Heart right ventricle (tissue), 16 donors: ENCODE data around the gene ATP8B1. TPM values are rescaled to one million over a fixed set of nuclear protein-coding genes. Genes with fewer than 3 reads are reported as not detected.

Experiments used
- ATAC-seq, 8 donors: fragments of 200-7000 bp; cut with Tn5 transposase; one replicate each; pipeline ENCODE4 v1.9.1; 2020; ENCODE audit warnings: mild to moderate bottlenecking in 8 of 8, moderate library complexity in 8 of 8, moderate number of reproducible peaks in 1 of 8
- DNase-seq, 2 donors: peaks; one replicate each; pipeline ENCODE4 v3.0.0-alpha.2; 2020
- H3K27ac ChIP-seq, 10 donors: fragments of 200-600 bp; sonication (generic) in 2 of 10; one replicate each; pipeline versions ENCODE4 v1.5.0 to v1.8.0; 2020 to 2022; ENCODE audit warnings: mild to moderate bottlenecking in 3 of 10
- H3K27me3 ChIP-seq, 7 donors: fragments of 200-600 bp; one replicate each; pipeline ENCODE4 v1.8.0; 2021 to 2022; ENCODE audit warnings: mild to moderate bottlenecking in 2 of 7
- H3K36me3 ChIP-seq, 9 donors: fragments of 200-600 bp; sonication (generic) in 1 of 9; one replicate each; pipeline versions ENCODE4 v1.5.0 to v1.8.0; 2020 to 2022; ENCODE audit warnings: mild to moderate bottlenecking in 2 of 9
- H3K4me1 ChIP-seq, 9 donors: fragments of 200-600 bp; sonication (generic) in 1 of 9; one replicate each; pipeline versions ENCODE4 v1.5.0 to v1.8.0; 2020 to 2022; ENCODE audit warnings: mild to moderate bottlenecking in 4 of 9
- H3K4me3 ChIP-seq, 10 donors: fragments of 200-600 bp; sonication (generic) in 2 of 10; one replicate each; pipeline versions ENCODE4 v1.5.0 to v1.8.0; 2020 to 2022; ENCODE audit warnings: mild to moderate bottlenecking in 7 of 10, moderate library complexity in 2 of 10
- H3K9me3 ChIP-seq, 11 donors: fragments of 200-600 bp in 10 of 11; sonication (generic) in 2 of 11; one replicate each; pipeline versions ENCODE4 v1.5.0 to v1.8.0; 2013 to 2022; ENCODE audit warnings: mild to moderate bottlenecking in 2 of 11, control low read depth in 1 of 11, moderate library complexity in 1 of 11
- CTCF ChIP-seq, 9 donors: fragments of 200-600 bp; sonication (generic) in 2 of 9; IDR thresholded peaks; one replicate each; pipeline versions ENCODE4 v1.5.0 to v1.8.0; 2021 to 2022; ENCODE audit warnings: antibody characterized with exemption in 9 of 9, mild to moderate bottlenecking in 5 of 9, moderate library complexity in 1 of 9
- WGBS, 2 donors: extraction: QIAGEN DNeasy Blood & Tissue Kit; methylation state at CpG; one replicate each; pipeline ENCODE4 v1.1.7; 2013; ENCODE audit warnings: inconsistent platforms in 1 of 2; 5-methylcytosine and 5-hydroxymethylcytosine counted together
- intact Hi-C, 10 donors: fragments of 100-400 bp; cut with DNase I; formaldehyde crosslinking; loops; one replicate each; pipeline versions ENCODE4 v1.11.1 to v1.14.2; 2022
- polyA plus RNA-seq, 2 donors: library from polyadenylated mRNA; stranded (reverse); fragments of 200-250 nt; gene quantifications; one replicate each; pipeline ENCODE4 v1.2.3, GENCODE V29; 2013
- total RNA-seq, 10 donors: library from RNA; stranded (reverse); fragmentation: NEBNext Ultra II Directional in 3 of 10; extraction: Animal tissue kit (Norgen Biotek cat#: 25700) in 3 of 10; gene quantifications; one replicate each; pipeline versions ENCODE4 v1.2.1 to v1.2.4, GENCODE V29; 2021 to 2023
- donor health status: Arrhythmogenic right ventricular cardiomyopathy.
- donor health status: ischemic (EF 13 %, LVEDD 7.1; RV severe dilation, severe dysfunction).
- donor health status: healthy with polysubstance abuse.
- donor health status: DM: no; HTN: yes; CAD: no.
- donor health status: DM: no; HTN: no; CAD: no.
- donor health status: ischemic (EF 25% LVEDD 6.9; RV normal size, moderate dysfunction).
- donor health status: ischemic (EF 25% LVEDD 5.7; RV mildly dilated, moderate dysfunction).
- donor health status: healthy.
- donor health status: DM: yes; HTN: yes; CAD: no.
- donor health status: Ischemic cardiomyopathy.
- donor health status: ischemic (EF 35%, LVEDD 5.7; RV mildly dilated, moderate dysfunction).
- donor health status: nonischemic (EF 11% LVEDD 7.7; RV severe dilation, severe dysfunction).
- donor health status: DM: yes; HTN: yes; CAD: no.
- donor health status: PGD.
- donor health status: ischemic (EF 29% LVEDD 5.4; RV normal size, mild dysfunction).
- donor health status: nonischemic (EF 23%, LVEDD 6.1; RV moderate dilation, normal function).

Gene ATP8B1
- total and polyA plus RNA-seq, 12 donors, result 2.7 to 16.5 (median 7.2) TPM

- intact Hi-C loops, result loop anchor here in 1 of 10 donors (10.0 kb wide), 1 partner anchor 54 kb away; no protein-coding TSS in a partner anchor
- H3K27ac ChIP-seq, result peak overlapping the region in 7 of 10 donors; percentile 37 to 76 (median 70)
- TF ChIP-seq CTCF (IDR thresholded peaks at IDR 0.05), result no peak
- WGBS, 2 donors, result 81 to 82% methylated on average over 3 of the region's 3 CpGs
- no peak for DNase-seq
- no peaks in the 10 kb centered on the region for H3K27me3 ChIP-seq
- H3K36me3 ChIP-seq, result no peaks in the 10 kb centered on the region
- no peak for ATAC-seq
- no peaks in the 10 kb centered on the region for H3K9me3 ChIP-seq
- peaks cover 0 to 28% (median 18%) of the 10 kb centered on the region in 9 donors for H3K4me1 ChIP-seq
- H3K4me3 ChIP-seq, result no peak overlapping the region
These were observed 16.0 kb upstream of the ATP8B1 start for GRCh38 chr18:57819119-57819518.

- Histone ChIP-seq H3K36me3 (no peaks in the 10 kb centered on the region), H3K4me3 (no peak overlapping the region), H3K4me1 (peaks cover 0 to 21% (median 15%) of the 10 kb centered on the region in 9 donors), H3K27ac (no peak overlapping the region), H3K9me3 (peaks cover 0 to 24% (median 19%) of the 10 kb centered on the region in 11 donors), H3K27me3 (no peaks in the 10 kb centered on the region)
- 88 to 89% methylated on average over 10 of the region's 10 CpGs for WGBS, 2 donors
- TF ChIP-seq CTCF (IDR thresholded peaks at IDR 0.05), result no peak
- intact Hi-C loops, result loop anchor here in 1 of 10 donors (10.0 kb wide), 1 partner anchor 52 kb away; no protein-coding TSS in a partner anchor
- ATAC-seq, result no peak
- DNase-seq, result no peak
These were observed 13.3 kb upstream of the ATP8B1 start for GRCh38 chr18:57816208-57816954.

- Histone ChIP-seq H3K4me3 (no peak overlapping the region), H3K36me3 (no peaks in the 10 kb centered on the region), H3K4me1 (peaks cover 0 to 8% (median 6%) of the 10 kb centered on the region in 9 donors), H3K27ac (no peak overlapping the region), H3K27me3 (no peaks in the 10 kb centered on the region), H3K9me3 (peaks cover 0 to 31% (median 19%) of the 10 kb centered on the region in 11 donors)
- intact Hi-C loops, result loop anchor here in 1 of 10 donors (10.0 kb wide), 1 partner anchor 50 kb away; no protein-coding TSS in a partner anchor
- WGBS, 2 donors, result 94% methylated on average over 2 of the region's 2 CpGs
- TF ChIP-seq CTCF (IDR thresholded peaks at IDR 0.05), result no peak
- ATAC-seq, result no peak
- no peak for DNase-seq
These were observed 11.4 kb upstream of the ATP8B1 start for GRCh38 chr18:57814555-57814954.

- H3K27me3 ChIP-seq, result no peaks in the 10 kb centered on the region
- no peak overlapping the region for H3K4me3 ChIP-seq
- H3K36me3 ChIP-seq, result no peaks in the 10 kb centered on the region
- no peak for DNase-seq
- no peak for TF ChIP-seq CTCF (IDR thresholded peaks at IDR 0.05)
- no peak for ATAC-seq
- intact Hi-C loops, result loop anchor here in 1 of 10 donors (10.0 kb wide), 1 partner anchor 48 kb away; no protein-coding TSS in a partner anchor
- H3K9me3 ChIP-seq, result peaks cover 0 to 31% (median 19%) of the 10 kb centered on the region in 11 donors
- peaks cover 0 to 16% (median 14%) of the 10 kb centered on the region in 9 donors for H3K4me1 ChIP-seq
- no peak overlapping the region for H3K27ac ChIP-seq
These were observed 10.1 kb upstream of the ATP8B1 start for GRCh38 chr18:57813245-57813644.
